IPS-20b (cell line): ENCODE measurements around the gene SNX27.
"Not testable (repeated sequence)": the region's sequence is repeated elsewhere in the genome, so short reads cannot be mapped to it uniquely, and the experiment has no call there.

Experiments
- H3K27ac ChIP-seq: one replicate; pipeline ENCODE4 v1.5.1; 2013; ENCODE audit warnings: low read length
- H3K27me3 ChIP-seq: 2 replicates; pipeline ENCODE4 v1.6.1; 2013; ENCODE audit warnings: mild to moderate bottlenecking, low read length, inconsistent platforms; ENCODE audit not compliant: insufficient read depth
- H3K36me3 ChIP-seq: 2 replicates; pipeline ENCODE4 v1.6.1; 2013; ENCODE audit warnings: low read depth, mild to moderate bottlenecking, inconsistent platforms, low read length, moderate library complexity; ENCODE audit not compliant: insufficient read depth
- H3K4me1 ChIP-seq: 2 replicates; pipeline ENCODE4 v1.6.1; 2013; ENCODE audit warnings: mild to moderate bottlenecking, control low read depth, inconsistent platforms, low read length, moderate library complexity; ENCODE audit not compliant: insufficient read depth
- H3K4me3 ChIP-seq: 2 replicates; pipeline ENCODE4 v1.5.1; 2013; ENCODE audit warnings: mild to moderate bottlenecking, low read length, inconsistent platforms
- H3K9ac ChIP-seq: 2 replicates; pipeline ENCODE4 v1.6.1; 2013; ENCODE audit warnings: low read depth, mild to moderate bottlenecking, inconsistent platforms, low read length, moderate library complexity
- H3K9me3 ChIP-seq: 2 replicates; pipeline ENCODE4 v1.6.1; 2013; ENCODE audit warnings: mild to moderate bottlenecking, low read depth, low read length, inconsistent platforms; ENCODE audit not compliant: insufficient read depth

Gene SNX27

GRCh38 chr1:151729157-151729965 lies 117.5 kb downstream of the SNX27 start:
- peaks cover 23% of the 10 kb centered on the region for H3K27me3 ChIP-seq
- no peak overlapping the region; the same call in 1 of the 2 replicates for H3K9ac ChIP-seq
- H3K4me1 ChIP-seq: peaks cover 16% of the 10 kb centered on the region; the same call in 1 of the 2 replicates
- no peaks in the 10 kb centered on the region for H3K36me3 ChIP-seq
- H3K27ac ChIP-seq: no peak overlapping the region
- H3K9me3 ChIP-seq: no peaks in the 10 kb centered on the region
- H3K4me3 ChIP-seq: no peak overlapping the region; the same call in 1 of the 2 replicates

GRCh38 chr1:151729966-151730291 lies 118.1 kb downstream of the SNX27 start:
- Histone ChIP-seq H3K36me3 (no peaks in the 10 kb centered on the region), H3K27ac (no peak overlapping the region), H3K27me3 (peaks cover 21% of the 10 kb centered on the region), H3K9ac (no peak overlapping the region), H3K4me3 (no peak overlapping the region), H3K9me3 (no peaks in the 10 kb centered on the region), H3K4me1 (peaks cover 15% of the 10 kb centered on the region; the same call in 1 of the 2 replicates)

- Histone ChIP-seq H3K27me3 (peaks cover 11% of the 10 kb centered on the region), H3K9ac (no peak overlapping the region), H3K36me3 (no peaks in the 10 kb centered on the region), H3K4me3 (no peak overlapping the region), H3K27ac (no peak overlapping the region), H3K9me3 (peaks cover 11% of the 10 kb centered on the region), H3K4me1 (peaks cover 12% of the 10 kb centered on the region; the same call in 1 of the 2 replicates)
Measured at GRCh38 chr1:151733126-151733525, 121.3 kb downstream of the SNX27 start.

GRCh38 chr1:151733995-151734394 lies 122.1 kb downstream of the SNX27 start:
- not testable (repeated sequence) for H3K4me1 ChIP-seq, H3K27ac ChIP-seq, H3K36me3 ChIP-seq, H3K9ac ChIP-seq, H3K4me3 ChIP-seq, H3K27me3 ChIP-seq
- H3K9me3 ChIP-seq: peaks cover 16% of the 10 kb centered on the region

- H3K27ac ChIP-seq: no peak overlapping the region
- H3K4me1 ChIP-seq: no peaks in the 10 kb centered on the region; the same call in 1 of the 2 replicates
- H3K4me3 ChIP-seq: no peak overlapping the region
- no peak overlapping the region for H3K9ac ChIP-seq
- no peaks in the 10 kb centered on the region for H3K36me3 ChIP-seq
- peaks cover 16% of the 10 kb centered on the region for H3K9me3 ChIP-seq
- no peaks in the 10 kb centered on the region; the same call in 1 of the 2 replicates for H3K27me3 ChIP-seq
Measured at GRCh38 chr1:151737026-151737425, 125.2 kb downstream of the SNX27 start.

- H3K4me3 ChIP-seq: no peak overlapping the region
- no peak overlapping the region for H3K27ac ChIP-seq
Measured at GRCh38 chr1:151737479-151737878, 125.6 kb downstream of the SNX27 start.

GRCh38 chr1:151739590-151740355 lies 127.9 kb downstream of the SNX27 start:
- Histone ChIP-seq H3K9me3 (peaks cover 16% of the 10 kb centered on the region), H3K9ac (no peak overlapping the region), H3K27ac (no peak overlapping the region), H3K4me3 (no peak overlapping the region), H3K36me3 (no peaks in the 10 kb centered on the region), H3K4me1 (no peaks in the 10 kb centered on the region; the same call in 1 of the 2 replicates), H3K27me3 (no peaks in the 10 kb centered on the region)

More at GRCh38 chr1:151737479-151737878, 125.6 kb downstream of the SNX27 start:
- H3K36me3 ChIP-seq: no peaks in the 10 kb centered on the region
- no peaks in the 10 kb centered on the region; the same call in 1 of the 2 replicates for H3K27me3 ChIP-seq
- H3K4me1 ChIP-seq: no peaks in the 10 kb centered on the region; the same call in 1 of the 2 replicates
- H3K9me3 ChIP-seq: peaks cover 16% of the 10 kb centered on the region
- H3K9ac ChIP-seq: no peak overlapping the region

GRCh38 chr1:151741516-151741915 lies 129.7 kb downstream of the SNX27 start:
- no peaks in the 10 kb centered on the region for H3K27me3 ChIP-seq

More at GRCh38 chr1:151741516-151741915, 129.7 kb downstream of the SNX27 start:
- no peak overlapping the region for H3K4me3 ChIP-seq
- H3K36me3 ChIP-seq: no peaks in the 10 kb centered on the region
- no peak overlapping the region for H3K27ac ChIP-seq
- H3K9me3 ChIP-seq: peaks cover 16% of the 10 kb centered on the region
- H3K9ac ChIP-seq: no peak overlapping the region
- H3K4me1 ChIP-seq: no peaks in the 10 kb centered on the region; the same call in 1 of the 2 replicates
